T1000 (cell line): ENCODE data around the gene CPEB1.

Experiments
- DNase-seq: peaks from one replicate; lab custom pipeline; 2025; ENCODE audit warnings: mixed read lengths; lab: John Stamatoyannopoulos, UW

CPEB1 gene

GRCh38 chr15:82647045-82647834 is at the start of gene CPEB1:
Gene CPEB1 (minus strand): TSS chr15:82647363. CDS start chr15:82628459, 18,904 bp downstream.
- DNase-seq = peak; percentile 1

DNA sequence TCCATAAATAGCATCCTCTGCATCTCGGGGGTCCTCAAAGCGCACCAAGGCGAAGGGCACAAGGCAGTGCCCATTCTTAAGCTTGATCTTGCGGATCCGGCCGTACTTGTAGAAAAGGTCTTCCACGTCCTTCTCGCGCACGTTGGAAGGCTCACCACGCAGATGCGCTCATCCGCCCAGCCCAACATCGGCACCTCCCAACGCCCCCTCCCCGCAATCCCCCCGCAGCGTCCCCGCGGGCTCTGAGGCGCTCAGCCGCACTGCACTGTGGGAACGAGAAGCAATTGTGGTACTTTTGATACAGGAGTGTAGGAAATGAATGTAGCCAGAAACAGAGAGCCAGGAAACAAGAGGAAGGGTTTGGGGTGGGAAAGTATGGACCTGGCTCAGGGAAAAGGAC is 45.0 kb upstream of the CPEB1 start:
- DNase-seq = no peak

GRCh38 chr15:82689147-82689546 is 42.0 kb upstream of the CPEB1 start:
- no peak for DNase-seq

GRCh38 chr15:82688691-82689090 is 41.5 kb upstream of the CPEB1 start:
- no peak for DNase-seq

- no peak for DNase-seq
Measured at GRCh38 chr15:82681371-82681770, 34.2 kb upstream of the CPEB1 start.

GRCh38 chr15:82680200-82681102 is 33.3 kb upstream of the CPEB1 start:
- no peak for DNase-seq

- DNase-seq = no peak
Measured at GRCh38 chr15:82679626-82680199, 32.5 kb upstream of the CPEB1 start.

DNA sequence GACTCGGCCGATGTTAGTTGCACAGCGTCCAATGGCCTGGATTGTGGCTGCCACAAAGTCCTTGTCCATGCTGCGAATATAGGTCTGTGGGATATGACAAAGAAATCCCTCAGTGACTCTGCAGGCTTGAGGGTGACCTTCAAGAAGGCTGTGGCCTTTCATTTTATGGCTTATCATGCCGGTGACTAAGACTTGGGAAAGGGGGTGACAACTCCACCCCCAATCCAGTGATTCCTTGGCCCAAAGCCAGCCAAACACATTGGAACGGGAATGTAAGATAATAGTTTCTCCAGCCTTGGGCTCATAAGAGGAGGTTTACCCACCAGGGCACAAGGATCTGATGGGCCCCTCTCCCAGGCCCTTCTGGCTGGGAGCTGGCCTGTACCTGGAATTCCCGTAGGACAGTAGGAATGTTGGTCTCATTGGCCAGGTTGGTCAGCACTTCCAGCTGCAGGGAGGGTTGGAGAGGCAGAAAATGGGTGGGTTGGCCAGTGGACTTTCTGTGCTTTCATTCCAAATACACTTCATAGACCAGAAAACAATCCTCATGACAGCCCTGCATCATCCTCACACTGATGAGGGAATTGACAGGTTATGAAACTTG is 30.7 kb upstream of the CPEB1 start:
- DNase-seq = no peak

- no peak for DNase-seq
Measured at GRCh38 chr15:82674873-82675272, 27.7 kb upstream of the CPEB1 start.

- no peak for DNase-seq
Measured at GRCh38 chr15:82670699-82671098, 23.5 kb upstream of the CPEB1 start.

- no peak for DNase-seq
Measured at GRCh38 chr15:82666606-82667005, 19.4 kb upstream of the CPEB1 start.

GRCh38 chr15:82664021-82664420 is 16.9 kb upstream of the CPEB1 start:
- no peak for DNase-seq

- DNase-seq = peak; percentile 3
Measured at GRCh38 chr15:82663186-82663600, 16.0 kb upstream of the CPEB1 start.

DNA sequence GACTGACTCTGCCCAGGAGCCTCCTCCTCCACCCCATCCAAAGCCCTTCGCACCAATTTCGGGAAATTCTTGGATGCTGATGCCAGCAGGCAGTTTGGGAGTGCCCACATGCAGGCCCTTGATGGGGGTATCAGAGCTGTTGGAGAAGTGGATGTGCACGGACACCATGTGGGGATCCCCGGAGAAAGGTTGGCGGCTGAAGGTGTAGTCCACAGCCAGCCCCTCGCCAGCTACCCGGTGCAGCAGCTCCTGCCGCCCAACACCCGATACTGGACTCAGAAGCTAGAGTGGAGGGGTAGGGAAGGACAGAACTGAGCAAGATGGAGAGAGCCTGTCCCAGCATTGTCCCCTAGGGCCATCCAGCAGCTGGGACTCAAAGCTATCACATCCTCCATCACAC is 15.5 kb upstream of the CPEB1 start:
- no peak for DNase-seq

GRCh38 chr15:82660378-82660777 is 13.2 kb upstream of the CPEB1 start:
- DNase-seq = no peak

- no peak for DNase-seq
Measured at GRCh38 chr15:82656641-82657266, 9.6 kb upstream of the CPEB1 start.

DNA sequence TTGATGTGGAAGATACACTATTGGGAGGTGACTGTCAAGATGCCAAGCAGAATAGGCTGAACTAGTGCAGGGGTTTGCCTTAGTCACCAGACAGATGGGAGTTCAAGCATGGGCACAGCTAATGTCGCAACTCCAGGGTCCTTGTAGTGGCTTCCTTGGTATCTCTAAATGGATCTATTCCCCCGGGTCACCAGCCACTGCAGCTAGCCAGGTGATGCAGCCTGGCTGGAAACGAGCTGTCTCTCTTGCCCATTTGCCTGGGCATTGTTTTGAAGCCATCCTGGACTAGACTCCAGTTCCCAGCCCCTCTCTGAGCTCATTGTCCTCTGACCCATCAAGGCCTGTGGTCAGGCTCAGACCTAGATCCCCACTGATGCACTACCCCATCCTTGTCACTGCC is 8.4 kb upstream of the CPEB1 start:
- DNase-seq = no peak

GRCh38 chr15:82653483-82654168 is 6.5 kb upstream of the CPEB1 start:
- DNase-seq = no peak

DNA sequence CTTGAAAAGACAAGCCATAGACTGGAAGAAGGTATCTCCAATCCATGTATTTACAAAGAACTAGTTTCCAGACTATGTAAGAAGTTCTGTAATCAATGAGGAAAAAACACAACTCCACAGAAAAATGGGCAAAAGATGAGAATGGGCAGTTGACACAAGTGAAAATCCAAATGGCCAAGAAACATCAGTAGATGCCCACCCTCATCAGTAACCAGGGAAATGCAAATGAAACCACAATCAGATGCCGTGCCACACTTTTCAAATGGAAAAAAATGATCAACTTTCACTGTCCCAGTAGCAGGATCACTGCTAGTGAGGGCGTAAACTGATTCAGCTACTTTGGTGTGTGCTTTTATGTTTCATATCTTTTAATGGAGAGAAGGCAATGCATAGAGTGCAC is 4.5 kb upstream of the CPEB1 start:
- DNase-seq = no peak

- DNase-seq = no peak
Measured at GRCh38 chr15:82650046-82650670, 3.0 kb upstream of the CPEB1 start.
